H1 (cell line): ENCODE results near the gene BCL11A. TPM values are rescaled to one million over a fixed set of nuclear protein-coding genes. Genes with fewer than 3 reads are reported as not detected.

Source experiments
- CTCF ChIA-PET: fragments of 300-600 bp; sonication (Branson Sonifier 250); formaldehyde crosslinking; loops from one replicate; lab custom pipeline; 2021; ENCODE audit not compliant: partially characterized antibody; lab: Charles Lee
- POLR2A ChIA-PET: fragments of 300-600 bp; sonication (Branson Sonifier 250); formaldehyde crosslinking; loops from one replicate; lab custom pipeline; 2021; ENCODE audit warnings: inconsistent platforms; ENCODE audit not compliant: partially characterized antibody; lab: Charles Lee
- DNase-seq, 2 experiments: peaks; one replicate each; pipeline versions ENCODE4 v3.0.0 to v3.0.0-alpha.2; 2010 to 2022; ENCODE audit warnings: low spot score in 2 of 2, low read depth in 1 of 2, mixed read lengths in 1 of 2
- FAIRE-seq: peaks from 2 replicates; lab custom pipeline; 2011; peaks lifted over from hg19 to GRCh38; lab: Jason Lieb, UNC
- H2AFZ ChIP-seq: 2 replicates; pipeline ENCODE4 v1.8.1; 2012; ENCODE audit warnings: low read length, inconsistent platforms
- H2AK5ac ChIP-seq: 2 replicates; pipeline ENCODE4 v1.6.1; 2013; ENCODE audit warnings: low read depth, low read length
- H2BK120ac ChIP-seq: replicated peaks from 2 replicates; pipeline ENCODE3; 2013; ENCODE audit warnings: low read depth, low read length, inconsistent platforms
- H2BK12ac ChIP-seq: 2 replicates; pipeline ENCODE4 v1.6.1; 2013; ENCODE audit warnings: low read depth, low read length
- H2BK15ac ChIP-seq: 2 replicates; pipeline ENCODE4 v1.6.1; 2013; ENCODE audit warnings: low read length
- H2BK20ac ChIP-seq: 2 replicates; pipeline ENCODE4 v1.6.1; 2013; ENCODE audit warnings: low read length
- H2BK5ac ChIP-seq: 2 replicates; pipeline ENCODE4 v1.6.1; 2013; ENCODE audit warnings: low read depth, low read length
- H3K14ac ChIP-seq: 2 replicates; pipeline ENCODE4 v1.6.1; 2013; ENCODE audit warnings: inconsistent platforms; ENCODE audit not compliant: insufficient read length
- H3K18ac ChIP-seq: 2 replicates; pipeline ENCODE4 v1.6.1; 2013; ENCODE audit warnings: low read length; ENCODE audit errors: extremely low read depth
- H3K23ac ChIP-seq: 2 replicates; pipeline ENCODE4 v1.6.1; 2013; ENCODE audit warnings: inconsistent platforms; ENCODE audit not compliant: insufficient read length
- H3K23me2 ChIP-seq: 2 replicates; pipeline ENCODE4 v1.6.1; 2013; ENCODE audit warnings: low read depth, low read length
- H3K27ac ChIP-seq: 2 replicates; pipeline ENCODE4 v1.6.1; 2011; ENCODE audit warnings: low read depth, low read length, inconsistent platforms
- H3K27me3 ChIP-seq, 4 experiments: replicated peaks in 1 of 4; 1 replicate in 1 of 4; 2 replicates in 3 of 4; pipeline versions ENCODE4 v1.6.1 to v1.8.1; 2011 to 2013; ENCODE audit warnings: low read length in 3 of 4, mild to moderate bottlenecking in 3 of 4, inconsistent platforms in 2 of 4, mixed read lengths in 2 of 4, moderate library complexity in 1 of 4; ENCODE audit not compliant: control insufficient read depth in 3 of 4, insufficient read depth in 3 of 4; ENCODE audit errors: extremely low read depth in 1 of 4
- H3K36me3 ChIP-seq, 4 experiments: 2 replicates each; pipeline versions ENCODE4 v1.6.1 to v1.8.1; 2011 to 2013; ENCODE audit warnings: mild to moderate bottlenecking in 4 of 4, low read length in 3 of 4, moderate library complexity in 2 of 4, control low read depth in 1 of 4, inconsistent platforms in 1 of 4; ENCODE audit not compliant: insufficient read depth in 4 of 4, control insufficient read depth in 2 of 4
- H3K4ac ChIP-seq: replicated peaks from 2 replicates; pipeline ENCODE3; 2013; ENCODE audit warnings: low read length, low read depth, mixed read lengths, inconsistent platforms; ENCODE audit not compliant: insufficient read length
- H3K4me1 ChIP-seq, 4 experiments: replicated peaks in 1 of 4; 1 replicate in 1 of 4; 2 replicates in 3 of 4; pipeline versions ENCODE4 v1.6.1 to v1.8.1; 2011 to 2013; ENCODE audit warnings: low read length in 3 of 4, inconsistent platforms in 2 of 4, mixed read lengths in 1 of 4; ENCODE audit not compliant: insufficient read depth in 4 of 4, control insufficient read depth in 3 of 4
- H3K4me2 ChIP-seq, 2 experiments: 2 replicates each; pipeline versions ENCODE4 v1.6.1 to v1.8.1; 2011 to 2013; ENCODE audit warnings: low read depth in 2 of 2, low read length in 2 of 2, control low read depth in 1 of 2, inconsistent platforms in 1 of 2, mild to moderate bottlenecking in 1 of 2; ENCODE audit not compliant: insufficient read depth in 1 of 2
- H3K4me3 ChIP-seq, 4 experiments: fragments of 200-600, 300-600 bp in 1 of 4; sonication (generic), shearing (Covaris generic), sonication (Bioruptor Twin) in 1 of 4; 2 replicates each; pipeline versions ENCODE4 v1.5.1 to v1.8.1; 2011 to 2016; ENCODE audit warnings: low read length in 4 of 4, low read depth in 3 of 4, control low read depth in 2 of 4, inconsistent platforms in 2 of 4, mild to moderate bottlenecking in 2 of 4, mixed read lengths in 1 of 4, moderate library complexity in 1 of 4; ENCODE audit not compliant: insufficient read depth in 2 of 4; ENCODE audit errors: extremely low read depth in 1 of 4
- H3K56ac ChIP-seq: replicated peaks from 2 replicates; pipeline ENCODE3; 2013; ENCODE audit warnings: low read depth, mild to moderate bottlenecking, mixed read lengths, low read length, inconsistent platforms; ENCODE audit not compliant: insufficient read length
- H3K79me1 ChIP-seq: 2 replicates; pipeline ENCODE4 v1.6.1; 2013; ENCODE audit warnings: low read depth, low read length, control low read depth
- H3K79me2 ChIP-seq, 2 experiments: 2 replicates each; pipeline versions ENCODE4 v1.6.1 to v1.8.1; 2012 to 2013; ENCODE audit warnings: low read length in 2 of 2, mild to moderate bottlenecking in 2 of 2, inconsistent platforms in 1 of 2; ENCODE audit not compliant: insufficient read depth in 2 of 2, control insufficient read depth in 1 of 2
- H3K9ac ChIP-seq, 4 experiments: replicated peaks in 1 of 4; 1 replicate in 1 of 4; 2 replicates in 3 of 4; pipeline versions ENCODE4 v1.6.1 to v1.8.1; 2011 to 2013; ENCODE audit warnings: low read depth in 3 of 4, low read length in 3 of 4, control low read depth in 2 of 4, mild to moderate bottlenecking in 2 of 4, moderate library complexity in 2 of 4, inconsistent platforms in 1 of 4; ENCODE audit errors: extremely low read depth in 1 of 4
- H3K9me3 ChIP-seq, 2 experiments: 2 replicates each; pipeline versions ENCODE4 v1.6.1 to v1.8.1; 2012 to 2013; ENCODE audit warnings: mild to moderate bottlenecking in 2 of 2, moderate library complexity in 2 of 2, control low read depth in 1 of 2, inconsistent platforms in 1 of 2, low read depth in 1 of 2, low read length in 1 of 2, mixed read lengths in 1 of 2; ENCODE audit not compliant: insufficient read depth in 2 of 2
- H4K20me1 ChIP-seq, 2 experiments: replicated peaks in 1 of 2; 2 replicates each; pipeline versions ENCODE3 to v1.8.1; 2011 to 2013; ENCODE audit warnings: inconsistent platforms in 2 of 2, low read length in 2 of 2, mild to moderate bottlenecking in 1 of 2; ENCODE audit not compliant: insufficient read depth in 2 of 2, control insufficient read depth in 1 of 2
- H4K5ac ChIP-seq: 2 replicates; pipeline ENCODE4 v1.6.1; 2013; ENCODE audit warnings: low read length, low read depth, mixed read lengths, inconsistent platforms; ENCODE audit not compliant: insufficient read length
- H4K8ac ChIP-seq: 2 replicates; pipeline ENCODE4 v1.8.0; 2013; ENCODE audit warnings: mild to moderate bottlenecking, moderate library complexity, low read length, inconsistent platforms; ENCODE audit not compliant: insufficient read depth; ENCODE audit errors: extremely low read depth
- H4K91ac ChIP-seq: replicated peaks from 2 replicates; pipeline ENCODE3; 2013; ENCODE audit warnings: low read length, mixed read lengths, inconsistent platforms; ENCODE audit not compliant: insufficient read length
- CHD2 ChIP-seq: IDR thresholded peaks from 2 replicates; pipeline ENCODE4 v1.6.1; 2012; ENCODE audit warnings: low read length, improper control_type of control experiment
- CTBP2 ChIP-seq: IDR thresholded peaks from 2 replicates; pipeline ENCODE4 v1.7.0; 2011; ENCODE audit warnings: borderline replicate concordance, mild to moderate bottlenecking, moderate library complexity, mixed read lengths, low read length; ENCODE audit not compliant: insufficient read depth, insufficient read length
- GABPA ChIP-seq: IDR thresholded peaks from 2 replicates; pipeline ENCODE4 v1.6.1; 2011; ENCODE audit warnings: mild to moderate bottlenecking, low read length, moderate library complexity, borderline replicate concordance; ENCODE audit not compliant: insufficient read depth
- POLR2AphosphoS5 ChIP-seq: IDR thresholded peaks from 2 replicates; pipeline ENCODE4 v1.6.1; 2011; ENCODE audit warnings: low read depth, low read length
- TAF1 ChIP-seq: IDR thresholded peaks from 2 replicates; pipeline ENCODE4 v1.6.1; 2011; ENCODE audit warnings: mild to moderate bottlenecking, low read depth, low read length
- WGBS, 2 experiments: shearing (Covaris generic) in 1 of 2; methylation state at CpG; one replicate each; pipeline versions ENCODE4 v1.1.6 to v1.1.7; 2013 to 2015; ENCODE audit warnings: low lambda C conversion rate in 2 of 2, mixed read lengths in 2 of 2, inconsistent platforms in 1 of 2, low coverage in 1 of 2, missing lambda C conversion rate in 1 of 2; ENCODE audit not compliant: insufficient replicate concordance in 2 of 2, insufficient coverage in 1 of 2, insufficient read length in 1 of 2; ENCODE audit errors: extremely low coverage in 1 of 2, missing lambda C conversion rate in 1 of 2; 5-methylcytosine and 5-hydroxymethylcytosine counted together
- polyA plus RNA-seq, 7 experiments: library from polyadenylated mRNA; depleted of rRNA in 3 of 7; stranded (reverse) in 5 of 7; unstranded in 2 of 7; fragments of >200 nt in 5 of 7; fragments of 200-250 nt in 2 of 7; gene quantifications; 1 replicate in 5 of 7; 2 replicates in 1 of 7; 4 replicates in 1 of 7; pipeline versions ENCODE4 v1.2.1 to v1.2.3, GENCODE V29; 2011 to 2013; ENCODE audit warnings: missing spikeins in 2 of 7, mixed read lengths in 2 of 7
- total RNA-seq: library from RNA; stranded (reverse); fragmentation: NEBNext Ultra II Directional; extraction: Animal tissue kit (Norgen Biotek cat#: 25700); gene quantifications from 2 replicates; pipeline ENCODE4 v1.2.1, GENCODE V29; 2021
- TF ChIP-seq, protein P1 (sequence below): IDR thresholded peaks from 2 replicates; pipeline ENCODE4 v1.6.1; 2011; ENCODE audit warnings: low read length, improper control_type of control experiment

The BCL11A gene
- total and polyA plus RNA-seq, 2 of the 8 experiments (the other 6 are each of a cell fraction or from before 2014, with no cell fraction given), result 11.9 to 59.3 TPM

DNA sequence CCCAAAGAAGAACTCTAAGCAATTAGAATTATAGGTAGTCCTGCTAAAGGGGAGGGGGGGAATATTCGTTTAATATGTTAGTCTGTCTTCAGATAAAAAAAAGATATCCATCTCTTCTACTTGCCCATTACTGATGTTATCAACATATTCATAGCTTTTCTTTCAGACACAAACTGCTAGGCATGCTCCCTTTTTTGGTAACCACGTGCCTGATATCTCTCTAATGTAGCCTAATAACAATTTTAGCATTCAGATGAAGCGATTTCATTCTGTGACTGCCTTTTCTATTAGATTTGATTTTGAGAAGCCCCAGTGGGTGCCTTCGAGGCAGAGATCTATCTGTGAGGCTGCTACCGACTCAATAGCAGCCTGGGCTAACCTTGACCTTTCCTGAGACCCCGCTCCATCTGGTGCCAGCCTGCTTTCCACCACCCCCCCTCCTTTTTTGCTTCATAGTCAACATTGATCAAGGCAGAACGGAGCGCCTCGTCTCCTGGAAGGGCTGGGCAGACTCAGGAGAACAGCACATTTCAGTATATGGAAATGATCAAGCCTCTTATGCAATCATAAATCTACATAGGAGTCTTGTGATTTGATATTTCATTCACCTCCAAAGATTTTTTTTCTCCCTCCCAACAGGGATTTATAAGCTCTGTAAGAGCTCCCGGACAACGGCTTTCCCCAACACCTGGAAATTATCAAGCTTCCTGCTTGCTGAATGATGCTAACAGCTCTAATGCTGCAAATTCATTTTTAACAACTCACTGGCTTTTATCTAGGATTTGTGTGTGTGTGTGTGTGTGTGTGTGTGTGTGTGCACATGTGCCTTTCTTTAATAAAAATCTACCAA is 14.7 kb upstream of the BCL11A start:
- H2BK20ac ChIP-seq, result no peak overlapping the region
- H3K36me3 ChIP-seq, result no peaks in the 10 kb centered on the region
- no peaks in the 10 kb centered on the region for H4K20me1 ChIP-seq
- H3K18ac ChIP-seq, result 0 out of 2 replicates have a peak overlapping the region, but pooled peaks have one; percentile 13
- peak overlapping the region in 1 of 4 experiments; percentile 67; a peak in 1 of 8 replicates for H3K4me3 ChIP-seq
- no peak overlapping the region for H3K56ac ChIP-seq
- H3K4ac ChIP-seq, result no peak overlapping the region
- H3K9me3 ChIP-seq, result no peaks in the 10 kb centered on the region
- peaks cover 4 to 14% (median 9%) of the 10 kb centered on the region in 4 experiments; a peak in 6 of 7 replicates for H3K4me1 ChIP-seq
- no peak overlapping the region for H4K91ac ChIP-seq
- no peak for DNase-seq
- CTCF ChIA-PET, result interaction anchor here (0.6 to 17.2 kb wide), 7 partner anchors 9 to 1004 kb away, joined by 3 to 240 read pairs (median 11); no protein-coding TSS in a partner anchor
- no peak overlapping the region for H3K27ac ChIP-seq
- H3K79me2 ChIP-seq, result no peaks in the 10 kb centered on the region
- H2AFZ ChIP-seq, result no peak overlapping the region
- H3K79me1 ChIP-seq, result no peaks in the 10 kb centered on the region
- H3K14ac ChIP-seq, result no peak overlapping the region
- TF ChIP-seq, protein P1, sequence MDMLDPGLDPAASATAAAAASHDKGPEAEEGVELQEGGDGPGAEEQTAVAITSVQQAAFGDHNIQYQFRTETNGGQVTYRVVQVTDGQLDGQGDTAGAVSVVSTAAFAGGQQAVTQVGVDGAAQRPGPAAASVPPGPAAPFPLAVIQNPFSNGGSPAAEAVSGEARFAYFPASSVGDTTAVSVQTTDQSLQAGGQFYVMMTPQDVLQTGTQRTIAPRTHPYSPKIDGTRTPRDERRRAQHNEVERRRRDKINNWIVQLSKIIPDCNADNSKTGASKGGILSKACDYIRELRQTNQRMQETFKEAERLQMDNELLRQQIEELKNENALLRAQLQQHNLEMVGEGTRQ, result no peak
- TF ChIP-seq CTBP2 (no peak), TAF1 (no peak), CHD2 (no peak), POLR2AphosphoS5 (no peak), GABPA (no peak)
- TF ChIP-seq, all 59 proteins: peak for 0
- Histone ChIP-seq H2AK5ac (no peak overlapping the region), H3K23ac (no peak overlapping the region), H3K27me3 (peaks cover 0 to 18% (median 14%) of the 10 kb centered on the region in 4 experiments; a peak in 6 of 7 replicates), H2BK15ac (no peak overlapping the region), H2BK5ac (no peak overlapping the region), H4K5ac (no peak overlapping the region), H2BK12ac (no peak overlapping the region), H2BK120ac (no peak overlapping the region), H3K4me2 (peak overlapping the region; percentile 85 to 99; a peak in 1 of 4 replicates), H3K9ac (no peak overlapping the region), H4K8ac (no peak overlapping the region), H3K23me2 (peaks cover 9% of the 10 kb centered on the region)
- FAIRE-seq, result no peak
- WGBS, 2 experiments, result 51% methylated on average over 11 of the region's 11 CpGs; no CpG with 5 or more reads in 1 of the 2 experiments
- POLR2A ChIA-PET, result interaction anchor here (1.1 to 2.8 kb wide), 3 partner anchors 12 to 18 kb away, joined by 3 to 13 read pairs (median 7); no protein-coding TSS in a partner anchor
